Neural cell (in vitro differentiated cells): ENCODE data around the gene ZFC3H1. TPM values are rescaled to one million over a fixed set of nuclear protein-coding genes. Genes with fewer than 3 reads are reported as not detected.
"Not testable (repeated sequence)": the region's sequence is repeated elsewhere in the genome, so short reads cannot be mapped to it uniquely, and the experiment has no call there.

Source experiments
- H2AFZ ChIP-seq: fragments of 200-600, 300-800 bp; sonication (generic), shearing (Covaris generic); 2 replicates; pipeline ENCODE4 v1.6.0; 2014; ENCODE audit warnings: low read depth, mild to moderate bottlenecking, antibody characterized with exemption, low read length, moderate library complexity
- H3F3A ChIP-seq: fragments of 200-600 bp; shearing (Covaris generic); 2 replicates; pipeline ENCODE4 v1.6.1; 2016; ENCODE audit warnings: mild to moderate bottlenecking, moderate library complexity, mixed read lengths, antibody characterized with exemption, low read length; ENCODE audit not compliant: insufficient read depth, poor library complexity, severe bottlenecking
- H3K27ac ChIP-seq: fragments of 200-600, 300-800 bp; sonication (generic), shearing (Covaris generic); 2 replicates; pipeline ENCODE4 v1.5.1; 2014; ENCODE audit warnings: mild to moderate bottlenecking, low read length, moderate library complexity
- H3K27me3 ChIP-seq: fragments of 300-800, 200-600 bp; sonication (generic), shearing (Covaris generic); 2 replicates; pipeline ENCODE4 v1.6.0; 2014; ENCODE audit warnings: mild to moderate bottlenecking, low read depth, low read length, moderate library complexity; ENCODE audit not compliant: insufficient read depth
- H3K36me3 ChIP-seq: fragments of 300-800, 200-600 bp; sonication (generic), shearing (Covaris generic); 2 replicates; pipeline ENCODE4 v1.5.1; 2014; ENCODE audit warnings: mild to moderate bottlenecking, antibody characterized with exemption, low read length, moderate library complexity; ENCODE audit not compliant: insufficient read depth
- H3K4me2 ChIP-seq: fragments of 300-800, 200-600 bp; sonication (generic), shearing (Covaris generic); 2 replicates; pipeline ENCODE4 v1.6.0; 2014; ENCODE audit warnings: mild to moderate bottlenecking, low read length
- H3K4me3 ChIP-seq: fragments of 300-800, 200-600 bp; sonication (generic), shearing (Covaris generic); 2 replicates; pipeline ENCODE4 v1.5.1; 2014; ENCODE audit warnings: mild to moderate bottlenecking, low read length, moderate library complexity
- H3K79me2 ChIP-seq: fragments of 200-600 bp; shearing (Covaris generic); replicated peaks from 2 replicates; pipeline ENCODE4 v1.6.0; 2014; ENCODE audit warnings: mild to moderate bottlenecking, low read length, moderate library complexity; ENCODE audit not compliant: insufficient read depth
- H3K9ac ChIP-seq: fragments of 300-800, 200-600 bp; sonication (generic), shearing (Covaris generic); 2 replicates; pipeline ENCODE4 v1.6.1; 2016; ENCODE audit warnings: mild to moderate bottlenecking, low read length, mixed read lengths
- H3K9me2 ChIP-seq: fragments of 200-600 bp; shearing (Covaris generic); 2 replicates; pipeline ENCODE4 v1.6.1; 2016; ENCODE audit warnings: mild to moderate bottlenecking, low read length, mixed read lengths; ENCODE audit not compliant: insufficient read depth
- H3K9me3 ChIP-seq: fragments of 200-600, 300-800 bp; sonication (generic), shearing (Covaris generic); 2 replicates; pipeline ENCODE4 v1.6.1; 2016; ENCODE audit warnings: mild to moderate bottlenecking, mixed run types, low read length, moderate library complexity, mixed read lengths
- H4K20me1 ChIP-seq: fragments of 200-600 bp; shearing (Covaris generic); 2 replicates; pipeline ENCODE4 v1.6.1; 2016; ENCODE audit warnings: mild to moderate bottlenecking, mixed run types; ENCODE audit not compliant: insufficient read depth
- CTCF ChIP-seq: fragments of 450-650 bp; IDR thresholded peaks from 2 replicates; pipeline ENCODE4 v1.5.1; 2014; ENCODE audit warnings: antibody characterized with exemption, mild to moderate bottlenecking, moderate library complexity; ENCODE audit not compliant: poor library complexity, severe bottlenecking
- EP300 ChIP-seq: fragments of 450-650 bp; conservative IDR thresholded peaks from 2 replicates; pipeline ENCODE4 v1.6.1; 2014; ENCODE audit warnings: antibody characterized with exemption, mild to moderate bottlenecking, moderate library complexity; ENCODE audit not compliant: poor library complexity, severe bottlenecking
- EZH2 ChIP-seq: fragments of 200-600, 300-800 bp; shearing (Covaris generic), sonication (generic); IDR thresholded peaks from 2 replicates; pipeline ENCODE4 v1.6.1; 2014; ENCODE audit warnings: antibody characterized with exemption, low read length, borderline replicate concordance, mild to moderate bottlenecking; ENCODE audit not compliant: insufficient read depth, poor library complexity, severe bottlenecking
- MXI1 ChIP-seq: fragments of 450-650 bp; conservative IDR thresholded peaks from 2 replicates; pipeline ENCODE4 v1.6.1; 2014; ENCODE audit warnings: antibody characterized with exemption, mild to moderate bottlenecking; ENCODE audit not compliant: poor library complexity, severe bottlenecking
- POLR2AphosphoS5 ChIP-seq: IDR thresholded peaks from 2 replicates; pipeline ENCODE4 v1.6.1; 2012
- RAD21 ChIP-seq: fragments of 450-650 bp; conservative IDR thresholded peaks from 2 replicates; pipeline ENCODE4 v1.6.1; 2014; ENCODE audit warnings: antibody characterized with exemption, mild to moderate bottlenecking, moderate library complexity
- REST ChIP-seq: IDR thresholded peaks from 2 replicates; pipeline ENCODE4 v1.6.1; 2012; ENCODE audit warnings: borderline replicate concordance
- SMC3 ChIP-seq: fragments of 450-650 bp; conservative IDR thresholded peaks from 2 replicates; pipeline ENCODE4 v1.6.1; 2014; ENCODE audit warnings: antibody characterized with exemption, mild to moderate bottlenecking, moderate library complexity; ENCODE audit not compliant: poor library complexity
- TAF1 ChIP-seq: IDR thresholded peaks from 2 replicates; pipeline ENCODE4 v1.6.1; 2012; ENCODE audit warnings: low read depth
- polyA plus RNA-seq: library from polyadenylated mRNA; depleted of rRNA; stranded (reverse); fragments of >200 nt; gene quantifications from 2 replicates; pipeline ENCODE4 v1.2.3, GENCODE V29; 2014

The ZFC3H1 gene
- polyA plus RNA-seq, 1 donor from 2014 or later: 45.5 TPM

GRCh38 chr12:71702590-71702989 lies 38.9 kb upstream of the ZFC3H1 start:
- Histone ChIP-seq H2AFZ (no peak overlapping the region), H4K20me1 (no peaks in the 10 kb centered on the region), H3K9me3 (no peaks in the 10 kb centered on the region), H3K27me3 (no peaks in the 10 kb centered on the region), H3K27ac (no peak overlapping the region), H3K36me3 (no peaks in the 10 kb centered on the region), H3K4me3 (no peak overlapping the region), H3F3A (no peaks in the 10 kb centered on the region), H3K4me2 (no peak overlapping the region), H3K9ac (no peak overlapping the region), H3K9me2 (no peaks in the 10 kb centered on the region), H3K79me2 (no peaks in the 10 kb centered on the region)
- TF ChIP-seq RAD21 (no peak), SMC3 (no peak), MXI1 (no peak), EP300 (no peak), EZH2 (no peak), POLR2AphosphoS5 (no peak), TAF1 (no peak), REST (no peak), CTCF (no peak)

GRCh38 chr12:71702181-71702580 lies 38.5 kb upstream of the ZFC3H1 start:
- H3K79me2 ChIP-seq, H3K36me3 ChIP-seq, H3K4me3 ChIP-seq, H3K27ac ChIP-seq, H3K9me2 ChIP-seq, H2AFZ ChIP-seq, H3K27me3 ChIP-seq, H3F3A ChIP-seq, H3K4me2 ChIP-seq, H3K9ac ChIP-seq, H4K20me1 ChIP-seq, H3K9me3 ChIP-seq: not testable (repeated sequence)

GRCh38 chr12:71695782-71696181 lies 32.1 kb upstream of the ZFC3H1 start:
- Histone ChIP-seq H3K9ac (no peak overlapping the region), H3K4me2 (no peak overlapping the region), H2AFZ (no peak overlapping the region), H4K20me1 (no peaks in the 10 kb centered on the region), H3K27ac (no peak overlapping the region), H3K79me2 (no peaks in the 10 kb centered on the region), H3F3A (no peaks in the 10 kb centered on the region), H3K36me3 (no peaks in the 10 kb centered on the region), H3K27me3 (no peaks in the 10 kb centered on the region), H3K4me3 (no peak overlapping the region), H3K9me3 (no peaks in the 10 kb centered on the region), H3K9me2 (no peaks in the 10 kb centered on the region)
- TF ChIP-seq POLR2AphosphoS5 (no peak), SMC3 (no peak), CTCF (no peak)
